ENCODE results near the gene COPS3.
"Not testable (repeated sequence)": the region's sequence is repeated elsewhere in the genome, so short reads cannot be mapped to it uniquely, and the experiment has no call there.

COPS3 gene

GRCh38 chr17:17301659-17302058 lies 20.6 kb upstream of the COPS3 start:
- DNase-seq (ENCODE audit: low read depth) = not testable (repeated sequence)

- DNase-seq (ENCODE audit: low read depth) = peak; percentile 67
These were observed 19.9 kb upstream of the COPS3 start for GRCh38 chr17:17300624-17301568.

GRCh38 chr17:17298108-17298507 lies 17.1 kb upstream of the COPS3 start:
- DNase-seq (ENCODE audit: low read depth) = peak; percentile 60

- DNase-seq (ENCODE audit: low read depth) = peak; percentile 57
These were observed 16.2 kb upstream of the COPS3 start for GRCh38 chr17:17297217-17297616.

GRCh38 chr17:17295141-17295540 lies 14.1 kb upstream of the COPS3 start:
- DNase-seq (ENCODE audit: low read depth) = no peak

GRCh38 chr17:17289701-17290100 lies 8.7 kb upstream of the COPS3 start:
- DNase-seq (ENCODE audit: low read depth) = no peak

- no peak for DNase-seq (ENCODE audit: low read depth)
These were observed 8.0 kb upstream of the COPS3 start for GRCh38 chr17:17289086-17289485.

GRCh38 chr17:17285951-17286350 lies 4.9 kb upstream of the COPS3 start:
- DNase-seq (ENCODE audit: low read depth) = no peak

- DNase-seq (ENCODE audit: low read depth) = no peak
These were observed 1.7 kb downstream of the COPS3 start for GRCh38 chr17:17279316-17279715.

- not testable (repeated sequence) for DNase-seq (ENCODE audit: low read depth)
These were observed 3.6 kb downstream of the COPS3 start for GRCh38 chr17:17277431-17277830.

- no peak for DNase-seq (ENCODE audit: low read depth)
These were observed 5.1 kb downstream of the COPS3 start for GRCh38 chr17:17275971-17276370.

GRCh38 chr17:17269926-17270773 lies 10.9 kb downstream of the COPS3 start:
- DNase-seq (ENCODE audit: low read depth) = peak; percentile 8

GRCh38 chr17:17264430-17264829 lies 16.6 kb downstream of the COPS3 start:
- no peak for DNase-seq (ENCODE audit: low read depth)

GRCh38 chr17:17258998-17259397 lies 22.0 kb downstream of the COPS3 start:
- no peak for DNase-seq (ENCODE audit: low read depth)

- DNase-seq (ENCODE audit: low read depth) = no peak
These were observed 23.0 kb downstream of the COPS3 start for GRCh38 chr17:17258011-17258410.

- no peak for DNase-seq (ENCODE audit: low read depth)
These were observed 24.7 kb downstream of the COPS3 start for GRCh38 chr17:17256316-17256715.

GRCh38 chr17:17255689-17256088 lies 25.4 kb downstream of the COPS3 start:
- not testable (repeated sequence) for DNase-seq (ENCODE audit: low read depth)

GRCh38 chr17:17254036-17254435 lies 27.0 kb downstream of the COPS3 start:
- no peak for DNase-seq (ENCODE audit: low read depth)

GRCh38 chr17:17253406-17253805 lies 27.6 kb downstream of the COPS3 start:
- no peak for DNase-seq (ENCODE audit: low read depth)

- DNase-seq (ENCODE audit: low read depth) = no peak
These were observed 28.8 kb downstream of the COPS3 start for GRCh38 chr17:17252149-17252661.

- no peak for DNase-seq (ENCODE audit: low read depth)
These were observed 34.2 kb downstream of the COPS3 start for GRCh38 chr17:17246879-17247278.

GRCh38 chr17:17243163-17243562 lies 37.9 kb downstream of the COPS3 start:
- DNase-seq (ENCODE audit: low read depth) = no peak

- DNase-seq (ENCODE audit: low read depth) = no peak
These were observed 38.8 kb downstream of the COPS3 start for GRCh38 chr17:17242246-17242645.

Measured in EH (cell line).